Placental pericyte (primary cell): Measurements from ENCODE around the gene ERN1. TPM values are rescaled to one million over a fixed set of nuclear protein-coding genes. Genes with fewer than 3 reads are reported as not detected.

Experiments
- small RNA-seq: library from RNA; depleted of rRNA; stranded (forward); fragments of <200 nt; gene quantifications from one replicate; pipeline ENCODE3, GENCODE V24; 2012; ENCODE audit warnings: low replicate concordance
- total RNA-seq: library from RNA; depleted of rRNA; stranded (reverse); fragments of >200 nt; gene quantifications from 2 replicates; pipeline ENCODE4 v1.2.3, GENCODE V29; 2012

The ERN1 gene
- total RNA-seq: 19.3 and 65.4 TPM in 2 replicates

DNA sequence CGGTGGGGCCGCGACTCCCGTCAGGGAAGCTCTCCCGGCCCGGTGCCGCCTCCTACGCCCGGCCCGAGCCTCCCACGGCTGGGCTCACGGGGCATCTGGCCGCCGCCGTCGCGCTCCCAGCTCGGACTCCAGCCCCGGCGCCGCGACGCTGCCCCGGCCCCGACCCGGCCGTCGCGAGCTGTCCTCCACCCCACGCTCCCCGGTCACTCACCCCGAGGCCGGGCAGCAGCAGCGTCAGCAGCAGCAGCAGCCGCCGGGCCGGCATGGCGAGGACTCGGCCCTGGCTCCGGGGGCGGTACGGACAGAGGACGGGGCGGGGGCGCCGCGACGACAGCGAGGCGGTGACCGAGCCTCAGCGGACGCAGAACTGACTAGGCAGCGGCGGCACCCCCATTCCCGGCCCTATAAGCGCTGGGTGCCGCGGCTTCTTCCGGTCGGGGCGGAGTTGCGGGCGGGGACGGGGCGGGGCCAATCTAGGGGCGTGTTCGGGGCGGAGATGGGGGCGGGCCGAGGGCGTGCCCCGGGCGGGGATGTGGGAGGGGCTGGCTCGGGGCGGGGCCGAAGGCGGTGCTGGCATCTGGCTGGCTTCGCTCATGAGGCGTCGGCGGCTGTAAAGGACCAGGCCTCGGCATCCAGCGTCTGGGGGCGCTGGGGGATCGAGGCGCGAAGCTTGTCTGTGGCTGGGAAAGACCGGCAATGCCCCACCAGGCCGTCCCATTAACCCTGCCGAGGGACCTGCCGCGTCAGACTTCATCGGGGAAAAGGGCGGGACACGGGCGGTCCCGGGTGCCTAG lies at the start of gene ERN1:
TSS of gene ERN1 (minus strand) at position 380 of the 794 bp plus-strand sequence. CDS start at position 265, 115 bp downstream.

GRCh38 chr17:64020056-64020766 lies 109.7 kb downstream of the ERN1 start, which contains the start of gene ICAM2:
TSS of gene ICAM2 (minus strand) at chr17:64020633. CDS start at chr17:64006691, 13,942 bp downstream.

DNA sequence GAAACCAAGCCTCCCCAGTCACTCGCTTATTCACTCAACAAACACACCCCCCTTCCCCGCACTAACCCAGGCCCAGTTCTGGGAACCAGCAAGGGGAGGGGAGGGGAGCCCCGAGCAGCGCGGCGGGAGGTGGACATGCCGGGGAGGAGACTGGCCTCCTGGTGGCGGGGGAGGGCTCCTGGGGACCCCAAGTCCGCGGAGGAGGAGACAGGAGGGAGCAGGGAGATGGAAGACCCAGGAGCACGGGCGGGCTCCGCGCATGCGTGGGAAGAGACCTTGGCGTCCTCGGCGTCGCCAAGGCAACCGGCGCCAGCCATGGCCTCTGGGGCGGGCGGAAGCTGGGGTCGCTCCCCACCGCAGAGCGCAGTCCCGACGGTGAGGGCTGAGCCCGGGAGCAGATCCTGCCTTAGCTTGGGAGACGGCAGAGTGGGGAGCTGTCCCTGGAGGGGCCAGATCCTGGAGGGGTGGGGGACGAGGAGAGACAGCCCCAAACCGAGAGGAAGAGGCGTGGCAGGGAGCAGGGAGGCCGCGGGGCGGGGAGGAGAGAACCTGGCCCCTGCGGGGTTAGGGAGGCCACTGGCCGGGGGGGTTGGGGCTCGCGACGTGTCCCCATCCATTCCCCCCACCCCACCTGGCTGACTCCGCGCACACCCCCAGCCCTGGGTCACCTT lies 131.8 kb downstream of the ERN1 start, which contains the start of gene PRR29:
TSS of gene PRR29 (plus strand) at position 302 of the 671 bp plus-strand sequence. CDS start at position 316, 14 bp downstream.

Small RNA genes lying within 50 kb of the gene (small RNA-seq; reads per million reads assigned to genes)
- gene SNORD104: 4,816 reads per million, percentile 100 among the genes with 10 or more reads in this experiment

Other genes starting within 250 kb of the ERN1 start
- not detected in 2 replicates for gene GH2, start 248.2 kb downstream of the ERN1 start, total RNA-seq
- gene CSH1, start 233.6 kb downstream of the ERN1 start, total RNA-seq: not detected in 2 replicates
- gene CSHL1, start 218.9 kb downstream of the ERN1 start, total RNA-seq: not detected in 2 replicates
- gene GH1, start 211.3 kb downstream of the ERN1 start, total RNA-seq: not detected in 2 replicates
- not detected in 2 replicates for gene CD79B, start 197.8 kb downstream of the ERN1 start, total RNA-seq
- under 0.01 TPM in 1 of 2 replicates, not detected in the other for gene SCN4A, start 157.2 kb downstream of the ERN1 start, total RNA-seq
- gene PRR29, start 131.8 kb downstream of the ERN1 start, total RNA-seq: 0.14 and 0.44 TPM in 2 replicates
- 2.4 and 2.7 TPM in 2 replicates for gene ICAM2, start 109.5 kb downstream of the ERN1 start, total RNA-seq
- 16.9 and 25.5 TPM in 2 replicates for gene TEX2, start 133.1 kb upstream of the ERN1 start, total RNA-seq